Stomach (tissue), 9 donors: ENCODE measurements around the gene SLC34A3. TPM values are rescaled to one million over a fixed set of nuclear protein-coding genes. Genes with fewer than 3 reads are reported as not detected.
A peak's percentile ranks its signal among the peaks of the same experiment; 100 is the strongest.

Source experiments
- DNase-seq, 2 donors: peaks; one replicate each; pipeline versions ENCODE4 v3.0.0 to v3.0.0-alpha.2; 2013 to 2019
- H3K27ac ChIP-seq, 5 donors: fragments of 200-600 bp in 4 of 5; sonication (generic) in 4 of 5; one replicate each; pipeline ENCODE4 v1.5.1; 2013 to 2019; ENCODE audit warnings: mild to moderate bottlenecking in 1 of 5, moderate library complexity in 1 of 5
- H3K27me3 ChIP-seq, 3 donors: fragments of 200-600 bp; sonication (generic); one replicate each; pipeline ENCODE4 v1.5.1; 2017 to 2019; ENCODE audit warnings: mixed run types in 1 of 3
- H3K36me3 ChIP-seq, 4 donors: fragments of 200-600 bp; sonication (generic); 1 replicate in 3 of 4; 2 replicates in 1 of 4; pipeline ENCODE4 v1.5.1; 2016 to 2019
- H3K4me1 ChIP-seq, 4 donors: fragments of 200-600 bp; sonication (generic); one replicate each; pipeline ENCODE4 v1.5.1; 2016 to 2019
- H3K4me3 ChIP-seq, 4 donors: fragments of 200-600 bp; sonication (generic) in 3 of 4; one replicate each; pipeline ENCODE4 v1.5.1; 2016 to 2019; ENCODE audit warnings: mild to moderate bottlenecking in 1 of 4
- H3K9me3 ChIP-seq, 4 donors: fragments of 200-600 bp; sonication (generic); one replicate each; pipeline ENCODE4 v1.5.1; 2016 to 2019
- EP300 ChIP-seq: sonication (generic); formaldehyde crosslinking; IDR thresholded peaks from one replicate; pipeline ENCODE4 v1.6.1; 2017; ENCODE audit warnings: antibody characterized with exemption
- POLR2A ChIP-seq, 4 donors: fragments of 450-650 bp; IDR thresholded peaks; one replicate each; pipeline ENCODE4 v1.6.1; 2016; ENCODE audit warnings: antibody characterized with exemption in 4 of 4, control low read depth in 2 of 4, mild to moderate bottlenecking in 1 of 4, moderate library complexity in 1 of 4
- POLR2AphosphoS5 ChIP-seq, 3 donors: sonication (generic); formaldehyde crosslinking; IDR thresholded peaks; one replicate each; pipeline ENCODE4 v1.6.1; 2016; ENCODE audit warnings: antibody characterized with exemption in 3 of 3
- WGBS, 5 donors: extraction: QIAGEN DNeasy Blood & Tissue Kit in 3 of 5; methylation state at CpG; one replicate each; pipeline versions ENCODE4 v1.1.5 to v1.1.7; 2013 to 2018; 5-methylcytosine and 5-hydroxymethylcytosine counted together
- intact Hi-C: fragments of 100-400 bp; cut with DNase I; formaldehyde crosslinking; loops from one replicate; pipeline ENCODE4 v1.15.1; 2023; ENCODE audit warnings: low total_unique reads
- polyA plus RNA-seq, 3 donors: library from polyadenylated mRNA; stranded (reverse); fragments of 200-250 nt; gene quantifications; one replicate each; pipeline ENCODE4 v1.2.3, GENCODE V29; 2013
- total RNA-seq, 5 donors: library from RNA; depleted of rRNA; stranded (reverse); fragments of >200 nt; gene quantifications; one replicate each; pipeline versions ENCODE4 v1.1.0 to v1.2.3, GENCODE V29; 2014 to 2016
- TF ChIP-seq, protein P1 (sequence below), 7 experiments: fragments of 450-650 bp in 4 of 7; fragments of 200-600 bp in 3 of 7; sonication (generic) in 3 of 7; IDR thresholded peaks; one replicate each; pipeline ENCODE4 v1.5.1; 2016 to 2019; ENCODE audit warnings: antibody characterized with exemption in 7 of 7, control low read depth in 2 of 7, mild to moderate bottlenecking in 1 of 7
- donor health status: healthy with polysubstance abuse.
- donor health status: Bipolar disorder and iron deficiency.
- donor health status: healthy.

The SLC34A3 gene
- total and polyA plus RNA-seq, 8 donors: 0.18 to 0.53 TPM; not detected in 6

DNA sequence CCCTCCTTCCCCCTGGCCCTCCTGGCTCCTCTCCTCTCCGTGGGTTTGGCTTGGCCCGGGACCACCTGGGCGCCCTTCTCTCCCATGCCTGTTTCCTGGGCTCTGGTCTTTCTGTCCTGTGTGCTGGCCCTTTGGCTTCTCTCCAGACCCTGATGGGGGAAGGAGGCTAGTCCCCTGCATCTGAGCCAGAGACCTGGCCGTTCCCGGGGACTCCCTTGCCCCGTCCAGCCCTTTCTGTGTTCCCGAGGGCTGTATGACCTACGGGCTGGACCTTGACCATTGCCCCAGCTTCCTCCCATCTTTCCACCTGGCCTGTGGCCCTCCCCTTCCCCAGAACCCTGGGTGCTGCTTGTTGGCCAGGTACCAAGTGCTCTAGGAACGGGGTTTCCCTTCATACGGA lies 32.8 kb downstream of the SLC34A3 start:
- Histone ChIP-seq H3K9me3 (no peaks in the 10 kb centered on the region), H3K27me3 (no peaks in the 10 kb centered on the region), H3K27ac (no peak overlapping the region), H3K36me3 (peaks cover 36 to 70% (median 65%) of the 10 kb centered on the region in 4 donors), H3K4me1 (peaks cover 8 to 30% (median 23%) of the 10 kb centered on the region in 4 donors), H3K4me3 (no peak overlapping the region)
- no peak for DNase-seq
- intact Hi-C loops: no loop called here
- TF ChIP-seq, protein P1, sequence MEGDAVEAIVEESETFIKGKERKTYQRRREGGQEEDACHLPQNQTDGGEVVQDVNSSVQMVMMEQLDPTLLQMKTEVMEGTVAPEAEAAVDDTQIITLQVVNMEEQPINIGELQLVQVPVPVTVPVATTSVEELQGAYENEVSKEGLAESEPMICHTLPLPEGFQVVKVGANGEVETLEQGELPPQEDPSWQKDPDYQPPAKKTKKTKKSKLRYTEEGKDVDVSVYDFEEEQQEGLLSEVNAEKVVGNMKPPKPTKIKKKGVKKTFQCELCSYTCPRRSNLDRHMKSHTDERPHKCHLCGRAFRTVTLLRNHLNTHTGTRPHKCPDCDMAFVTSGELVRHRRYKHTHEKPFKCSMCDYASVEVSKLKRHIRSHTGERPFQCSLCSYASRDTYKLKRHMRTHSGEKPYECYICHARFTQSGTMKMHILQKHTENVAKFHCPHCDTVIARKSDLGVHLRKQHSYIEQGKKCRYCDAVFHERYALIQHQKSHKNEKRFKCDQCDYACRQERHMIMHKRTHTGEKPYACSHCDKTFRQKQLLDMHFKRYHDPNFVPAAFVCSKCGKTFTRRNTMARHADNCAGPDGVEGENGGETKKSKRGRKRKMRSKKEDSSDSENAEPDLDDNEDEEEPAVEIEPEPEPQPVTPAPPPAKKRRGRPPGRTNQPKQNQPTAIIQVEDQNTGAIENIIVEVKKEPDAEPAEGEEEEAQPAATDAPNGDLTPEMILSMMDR (IDR thresholded peaks at IDR 0.05): no peak
- TF ChIP-seq POLR2AphosphoS5 (IDR thresholded peaks at IDR 0.05) (no peak), EP300 (no peak), POLR2A (IDR thresholded peaks at IDR 0.05) (no peak)
- 80 to 92% (median 87%) methylated on average over 10 of the region's 10 CpGs for WGBS, 5 donors

DNA sequence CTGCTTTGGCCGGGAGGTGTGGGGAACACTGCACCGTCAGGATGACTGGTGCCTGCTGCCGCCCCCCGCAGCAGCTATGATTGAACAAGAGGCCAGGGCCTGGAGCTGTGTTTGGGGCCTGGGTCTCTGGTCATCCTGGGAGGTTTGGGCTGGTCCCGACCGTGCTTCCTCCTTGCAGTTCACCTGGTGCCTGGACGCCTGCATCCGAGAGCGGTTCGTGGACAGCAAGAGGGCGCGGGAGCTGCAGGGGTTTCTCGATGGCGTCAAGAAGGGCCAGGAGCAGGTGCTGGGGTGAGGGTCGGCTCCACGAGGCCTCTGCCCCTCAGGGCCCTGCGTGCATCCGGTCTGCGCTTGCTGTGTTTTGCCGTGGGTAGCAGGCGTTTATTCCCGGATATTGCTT lies 33.4 kb downstream of the SLC34A3 start:
- H3K27me3 ChIP-seq: no peaks in the 10 kb centered on the region
- H3K27ac ChIP-seq: no peak overlapping the region
- no peak overlapping the region for H3K4me3 ChIP-seq
- intact Hi-C loops: no loop called here
- DNase-seq: no peak
- WGBS, 5 donors: 91 to 97% (median 95%) methylated on average over 19 to 22 of the region's 22 CpGs
- peaks cover 34 to 69% (median 62%) of the 10 kb centered on the region in 4 donors for H3K36me3 ChIP-seq
- peaks cover 14 to 36% (median 29%) of the 10 kb centered on the region in 4 donors for H3K4me1 ChIP-seq
- no peak for TF ChIP-seq POLR2AphosphoS5 (IDR thresholded peaks at IDR 0.05)
- no peak for TF ChIP-seq POLR2A (IDR thresholded peaks at IDR 0.05)
- TF ChIP-seq, protein P1 (IDR thresholded peaks at IDR 0.05): no peak
- TF ChIP-seq EP300: no peak
- H3K9me3 ChIP-seq: no peaks in the 10 kb centered on the region

DNA sequence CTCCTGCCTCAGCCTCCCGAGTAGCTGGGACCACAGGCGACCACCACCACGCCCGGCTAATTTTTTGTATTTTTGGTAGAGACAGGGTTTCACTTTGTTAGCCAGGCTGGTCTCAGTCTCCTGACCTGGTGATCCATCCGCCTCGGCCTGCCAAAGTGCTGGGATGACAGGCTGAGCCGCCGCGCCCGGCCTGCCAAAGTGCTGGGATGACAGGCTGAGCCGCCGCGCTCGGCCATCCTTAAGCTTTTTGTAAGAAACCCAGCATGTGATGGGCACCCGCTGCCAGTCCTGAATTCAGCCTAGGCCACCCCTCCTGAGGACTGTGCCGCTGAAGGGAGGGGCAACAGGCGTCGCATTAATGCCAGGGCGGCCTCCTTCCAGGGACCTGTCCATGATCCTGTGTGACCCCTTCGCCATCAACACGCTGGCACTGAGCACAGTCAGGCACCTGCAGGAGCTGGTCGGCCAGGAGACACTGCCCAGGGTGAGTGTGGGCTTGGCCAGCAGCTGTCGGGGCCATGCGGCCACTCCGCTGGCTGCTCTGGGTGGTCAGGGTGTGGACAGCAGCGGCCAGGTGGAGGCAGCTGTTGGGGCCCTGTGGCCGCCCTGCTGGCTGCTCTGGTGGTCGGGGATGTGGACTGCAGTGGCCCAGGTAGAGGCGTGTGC lies 34.9 kb downstream of the SLC34A3 start:
- peaks cover 41 to 74% (median 63%) of the 10 kb centered on the region in 4 donors for H3K36me3 ChIP-seq
- 89 to 96% (median 90%) methylated on average over 22 to 29 of the region's 29 CpGs for WGBS, 5 donors

DNA sequence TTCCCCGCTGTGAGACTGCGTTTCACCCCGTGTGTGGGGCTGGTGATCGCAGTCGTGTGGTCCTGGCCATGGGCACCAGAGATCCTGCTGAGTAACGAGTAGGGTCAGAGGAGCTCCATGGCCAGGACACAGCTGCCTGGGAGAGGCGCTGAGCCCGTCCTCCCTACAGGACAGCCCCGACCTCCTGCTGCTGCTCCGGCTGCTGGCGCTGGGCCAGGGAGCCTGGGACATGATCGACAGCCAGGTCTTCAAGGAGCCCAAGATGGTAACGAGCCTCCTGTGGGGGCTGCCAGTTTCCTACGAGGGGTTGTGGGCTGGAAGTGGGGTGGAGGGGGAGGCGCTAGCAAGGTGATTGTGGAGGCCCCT lies 35.4 kb downstream of the SLC34A3 start:
- peak in 1 of 2 donors; percentile 7 for DNase-seq
- H3K9me3 ChIP-seq: no peaks in the 10 kb centered on the region
- peaks cover 41 to 80% (median 69%) of the 10 kb centered on the region in 4 donors for H3K36me3 ChIP-seq
- peaks cover 24 to 57% (median 49%) of the 10 kb centered on the region in 4 donors for H3K4me1 ChIP-seq
- no peaks in the 10 kb centered on the region for H3K27me3 ChIP-seq
- TF ChIP-seq, protein P1 (IDR thresholded peaks at IDR 0.05): no peak
- no peak for TF ChIP-seq EP300
- no peak for TF ChIP-seq POLR2AphosphoS5 (IDR thresholded peaks at IDR 0.05)
- TF ChIP-seq POLR2A (IDR thresholded peaks at IDR 0.05): no peak
- H3K27ac ChIP-seq: no peak overlapping the region
- intact Hi-C loops: no loop called here
- WGBS, 5 donors: 84 to 93% (median 87%) methylated on average over 15 of the region's 15 CpGs
- H3K4me3 ChIP-seq: no peak overlapping the region

More for the DNA sequence above, 34.9 kb downstream of the SLC34A3 start:
- peaks cover 24 to 51% (median 43%) of the 10 kb centered on the region in 4 donors for H3K4me1 ChIP-seq
- H3K9me3 ChIP-seq: no peaks in the 10 kb centered on the region
- H3K4me3 ChIP-seq: no peak overlapping the region
- intact Hi-C loops: no loop called here
- DNase-seq: no peak
- H3K27me3 ChIP-seq: no peaks in the 10 kb centered on the region
- TF ChIP-seq, protein P1 (IDR thresholded peaks at IDR 0.05): no peak
- TF ChIP-seq POLR2A (IDR thresholded peaks at IDR 0.05) (no peak), POLR2AphosphoS5 (IDR thresholded peaks at IDR 0.05) (no peak), EP300 (no peak)
- H3K27ac ChIP-seq: no peak overlapping the region
